GM18873 (cell line): ENCODE data around the gene RAP1GAP.
"Not testable (repeated sequence)": the region's sequence is repeated elsewhere in the genome, so short reads cannot be mapped to it uniquely, and the experiment has no call there.

ENCODE experiments used
- ATAC-seq: cut with Tn5 transposase; IDR thresholded peaks from one replicate; pipeline ENCODE4 v1.9.1; 2021; ENCODE audit warnings: mild to moderate bottlenecking, moderate library complexity, moderate number of reproducible peaks; ENCODE audit not compliant: unreplicated experiment, low FRiP score

RAP1GAP gene

GRCh38 chr1:21575351-21575942 is 93.7 kb downstream of the RAP1GAP start:
- no peak for ATAC-seq

GRCh38 chr1:21574466-21575151 is 94.5 kb downstream of the RAP1GAP start:
- no peak for ATAC-seq

- ATAC-seq, result no peak
Observed at GRCh38 chr1:21573971-21574465, 95.1 kb downstream of the RAP1GAP start.

- ATAC-seq, result no peak
Observed at GRCh38 chr1:21573475-21573874, 95.7 kb downstream of the RAP1GAP start.

GRCh38 chr1:21572735-21573277 is 96.4 kb downstream of the RAP1GAP start:
- ATAC-seq, result no peak

GRCh38 chr1:21572221-21572620 is 96.9 kb downstream of the RAP1GAP start:
- ATAC-seq, result no peak

- no peak for ATAC-seq
Observed at GRCh38 chr1:21570885-21571284, 98.3 kb downstream of the RAP1GAP start.

GRCh38 chr1:21570528-21570875 is 98.7 kb downstream of the RAP1GAP start:
- no peak for ATAC-seq

GRCh38 chr1:21569820-21570527 is 99.2 kb downstream of the RAP1GAP start:
- no peak for ATAC-seq

GRCh38 chr1:21568809-21569385 is 100.3 kb downstream of the RAP1GAP start:
- no peak for ATAC-seq

- ATAC-seq, result no peak
Observed at GRCh38 chr1:21568006-21568746, 101.0 kb downstream of the RAP1GAP start.

- ATAC-seq, result no peak
Observed at GRCh38 chr1:21567241-21568005, 101.7 kb downstream of the RAP1GAP start.

GRCh38 chr1:21566361-21566760 is 102.8 kb downstream of the RAP1GAP start:
- not testable (repeated sequence) for ATAC-seq

GRCh38 chr1:21565285-21565684 is 103.9 kb downstream of the RAP1GAP start:
- no peak for ATAC-seq

GRCh38 chr1:21564521-21565095 is 104.5 kb downstream of the RAP1GAP start:
- ATAC-seq, result no peak

GRCh38 chr1:21563971-21564370 is 105.2 kb downstream of the RAP1GAP start:
- ATAC-seq, result no peak

GRCh38 chr1:21562896-21563295 is 106.3 kb downstream of the RAP1GAP start:
- ATAC-seq, result no peak

GRCh38 chr1:21560916-21561638 is 108.1 kb downstream of the RAP1GAP start:
- no peak for ATAC-seq
